Measurements from ENCODE around the gene IHH. TPM values are rescaled to one million over a fixed set of nuclear protein-coding genes. Genes with fewer than 3 reads are reported as not detected.

The IHH gene
- total and polyA plus RNA-seq, 2 experiments from 2014 or later, result 23.0 to 36.3 TPM

DNA sequence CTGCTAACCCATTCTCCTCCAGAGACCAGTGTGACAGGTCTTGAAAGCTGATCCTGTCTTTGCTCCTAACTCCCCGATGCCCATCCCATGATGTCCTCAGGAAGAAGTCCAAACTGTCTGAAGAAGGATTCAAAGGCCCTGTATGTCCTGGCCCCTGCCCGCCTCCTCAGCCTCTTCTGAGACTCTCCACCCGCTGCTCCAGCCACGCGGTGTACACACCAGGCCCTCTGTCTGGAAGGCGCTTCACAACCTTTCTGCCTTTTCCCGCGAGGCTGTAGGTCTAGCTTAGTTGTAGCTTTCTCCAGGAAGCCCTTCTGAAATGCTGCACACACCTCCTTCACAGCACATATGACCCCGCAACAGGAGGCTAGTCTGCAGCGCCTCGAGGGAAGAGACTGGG, 44.0 kb downstream of the IHH start:
- TF ChIP-seq, protein P1, sequence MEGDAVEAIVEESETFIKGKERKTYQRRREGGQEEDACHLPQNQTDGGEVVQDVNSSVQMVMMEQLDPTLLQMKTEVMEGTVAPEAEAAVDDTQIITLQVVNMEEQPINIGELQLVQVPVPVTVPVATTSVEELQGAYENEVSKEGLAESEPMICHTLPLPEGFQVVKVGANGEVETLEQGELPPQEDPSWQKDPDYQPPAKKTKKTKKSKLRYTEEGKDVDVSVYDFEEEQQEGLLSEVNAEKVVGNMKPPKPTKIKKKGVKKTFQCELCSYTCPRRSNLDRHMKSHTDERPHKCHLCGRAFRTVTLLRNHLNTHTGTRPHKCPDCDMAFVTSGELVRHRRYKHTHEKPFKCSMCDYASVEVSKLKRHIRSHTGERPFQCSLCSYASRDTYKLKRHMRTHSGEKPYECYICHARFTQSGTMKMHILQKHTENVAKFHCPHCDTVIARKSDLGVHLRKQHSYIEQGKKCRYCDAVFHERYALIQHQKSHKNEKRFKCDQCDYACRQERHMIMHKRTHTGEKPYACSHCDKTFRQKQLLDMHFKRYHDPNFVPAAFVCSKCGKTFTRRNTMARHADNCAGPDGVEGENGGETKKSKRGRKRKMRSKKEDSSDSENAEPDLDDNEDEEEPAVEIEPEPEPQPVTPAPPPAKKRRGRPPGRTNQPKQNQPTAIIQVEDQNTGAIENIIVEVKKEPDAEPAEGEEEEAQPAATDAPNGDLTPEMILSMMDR (IDR thresholded peaks at IDR 0.05; ENCODE audit: poor library complexity), result no peak
- TF ChIP-seq EZH2 (IDR thresholded peaks at IDR 0.05; ENCODE audit: borderline replicate concordance), result no peak
- no peak for TF ChIP-seq EZH2phosphoT487 (IDR thresholded peaks at IDR 0.05; ENCODE audit: low read depth, severe bottlenecking, unreplicated experiment)
- Histone ChIP-seq H3K79me2 (no peaks in the 10 kb centered on the region), H3K9me2 (replicated peaks; ENCODE audit: insufficient read depth) (no peaks in the 10 kb centered on the region), H4K20me1 (ENCODE audit: insufficient read depth, poor library complexity, severe bottlenecking) (no peaks in the 10 kb centered on the region), H3K4me1 (ENCODE audit: insufficient read depth) (no peaks in the 10 kb centered on the region), H3K27me3 (peaks cover 3% of the 10 kb centered on the region), H3K9me3 (ENCODE audit: low read depth) (no peaks in the 10 kb centered on the region), H3K27ac (no peak overlapping the region), H2AFZ (no peak overlapping the region), H3K36me3 (replicated peaks; ENCODE audit: insufficient read depth, low read depth) (no peaks in the 10 kb centered on the region), H3K4me2 (no peak overlapping the region), H3K4me3 (no peak overlapping the region)
- WGBS (ENCODE audit: low lambda C conversion rate, missing lambda C conversion rate), result 92% methylated on average over 11 of the region's 11 CpGs
- no peak for DNase-seq (ENCODE audit: low spot score)

DNA sequence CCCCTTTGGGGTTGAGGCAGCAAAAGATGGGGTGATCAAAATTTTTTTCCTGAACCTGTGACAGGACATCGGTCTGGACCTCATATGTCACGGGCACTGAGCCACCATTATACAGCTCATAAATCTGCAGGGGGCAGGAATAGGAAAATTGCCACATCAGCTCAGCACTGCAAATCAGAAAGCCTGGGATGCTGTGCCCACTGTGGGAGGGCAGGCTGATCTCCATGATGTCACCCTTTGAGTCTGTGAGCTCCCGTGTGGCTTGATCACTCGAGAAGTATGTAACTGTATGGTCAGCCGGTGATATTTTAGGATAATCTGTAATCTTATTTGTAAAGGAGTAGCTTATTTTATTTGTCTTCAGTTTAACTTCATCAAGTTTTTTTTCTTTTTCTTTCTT, 49.8 kb downstream of the IHH start:
- no peak overlapping the region for H3K27ac ChIP-seq
- no peak overlapping the region for H3K4me3 ChIP-seq
- H4K20me1 ChIP-seq (ENCODE audit: insufficient read depth, poor library complexity, severe bottlenecking), result no peaks in the 10 kb centered on the region
- no peaks in the 10 kb centered on the region for H3K79me2 ChIP-seq
- H3K36me3 ChIP-seq (replicated peaks; ENCODE audit: insufficient read depth, low read depth), result no peaks in the 10 kb centered on the region
- H2AFZ ChIP-seq, result no peak overlapping the region
- peaks cover 4% of the 10 kb centered on the region for H3K27me3 ChIP-seq
- H3K4me2 ChIP-seq, result no peak overlapping the region
- no peaks in the 10 kb centered on the region for H3K9me2 ChIP-seq (replicated peaks; ENCODE audit: insufficient read depth)
- peaks cover 4% of the 10 kb centered on the region for H3K4me1 ChIP-seq (ENCODE audit: insufficient read depth)
- no peak for DNase-seq (ENCODE audit: low spot score)
- TF ChIP-seq, protein P1 (IDR thresholded peaks at IDR 0.05; ENCODE audit: poor library complexity), result no peak
- TF ChIP-seq EZH2 (IDR thresholded peaks at IDR 0.05; ENCODE audit: borderline replicate concordance) (no peak), EZH2phosphoT487 (IDR thresholded peaks at IDR 0.05; ENCODE audit: low read depth, severe bottlenecking, unreplicated experiment) (no peak)
- H3K9me3 ChIP-seq (ENCODE audit: low read depth), result no peaks in the 10 kb centered on the region
- 89% methylated on average over 5 of the region's 5 CpGs for WGBS (ENCODE audit: low lambda C conversion rate, missing lambda C conversion rate)

DNA sequence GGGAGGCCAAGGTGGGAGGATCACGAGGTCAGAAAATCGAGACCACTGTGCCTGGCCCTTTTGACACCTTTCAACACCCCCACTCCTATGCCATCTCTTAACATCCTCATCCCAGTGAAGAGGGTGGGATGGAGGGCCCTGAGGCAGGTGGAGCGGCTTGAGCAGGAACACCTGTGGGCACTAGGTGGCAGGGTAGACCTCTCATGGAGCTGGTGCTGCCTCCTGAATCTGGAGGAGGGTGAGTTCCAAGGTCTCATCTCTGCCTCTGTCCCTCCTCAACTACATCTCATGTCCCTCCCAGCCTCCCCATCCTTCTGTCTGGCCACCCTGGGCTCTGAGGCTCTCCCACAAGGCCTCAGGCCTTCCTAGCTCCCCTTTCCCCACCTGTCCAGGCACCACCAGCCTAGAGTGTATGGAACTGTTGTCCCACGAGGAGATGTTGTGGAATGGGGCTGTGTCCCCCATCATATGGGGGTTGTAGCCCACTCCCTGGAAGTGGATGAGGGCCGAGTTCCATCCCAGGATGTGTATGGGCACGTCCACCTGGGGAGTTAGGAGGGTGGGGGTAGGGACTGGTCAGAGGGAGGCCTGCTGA, 50.5 kb downstream of the IHH start:
- no peak for TF ChIP-seq EZH2phosphoT487 (IDR thresholded peaks at IDR 0.05; ENCODE audit: low read depth, severe bottlenecking, unreplicated experiment)
- TF ChIP-seq, protein P1 (IDR thresholded peaks at IDR 0.05; ENCODE audit: poor library complexity), result peak; percentile 41
- H3K36me3 ChIP-seq (replicated peaks; ENCODE audit: insufficient read depth, low read depth), result no peaks in the 10 kb centered on the region
- H2AFZ ChIP-seq, result no peak overlapping the region
- peak; percentile 63 for DNase-seq (ENCODE audit: low spot score)
- no peaks in the 10 kb centered on the region for H3K9me3 ChIP-seq (ENCODE audit: low read depth)
- peaks cover 4% of the 10 kb centered on the region for H3K4me1 ChIP-seq (ENCODE audit: insufficient read depth)
- H3K4me2 ChIP-seq, result no peak overlapping the region
- H3K27ac ChIP-seq, result no peak overlapping the region
- H3K9me2 ChIP-seq (replicated peaks; ENCODE audit: insufficient read depth), result no peaks in the 10 kb centered on the region
- 41% methylated on average over 6 of the region's 6 CpGs for WGBS (ENCODE audit: low lambda C conversion rate, missing lambda C conversion rate)
- H4K20me1 ChIP-seq (ENCODE audit: insufficient read depth, poor library complexity, severe bottlenecking), result no peaks in the 10 kb centered on the region
- H3K27me3 ChIP-seq, result peaks cover 10% of the 10 kb centered on the region
- H3K4me3 ChIP-seq, result no peak overlapping the region
- H3K79me2 ChIP-seq, result no peaks in the 10 kb centered on the region
